Measurements from ENCODE around the gene USP28.

DNA sequence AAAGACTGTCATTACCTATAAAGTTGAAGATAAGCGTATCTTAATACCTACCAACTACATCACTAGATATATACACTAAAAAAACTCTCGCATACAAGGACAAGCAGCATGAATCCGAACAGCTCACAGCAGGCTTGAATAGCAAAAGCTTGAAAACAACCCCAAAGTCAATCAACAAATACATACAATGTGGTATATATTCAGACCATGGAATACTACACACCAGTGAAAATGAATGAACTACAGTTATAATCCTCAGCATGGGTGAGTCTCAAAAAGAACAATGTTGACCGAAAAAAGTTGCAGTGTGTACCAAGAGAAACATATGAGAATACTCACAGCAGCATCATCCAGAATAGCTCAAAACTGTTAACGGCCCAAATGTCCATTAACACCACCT, 25.2 kb downstream of the USP28 start:
- TF ChIP-seq POLR2A (IDR thresholded peaks at IDR 0.05), result no peak
- TF ChIP-seq, protein P1, sequence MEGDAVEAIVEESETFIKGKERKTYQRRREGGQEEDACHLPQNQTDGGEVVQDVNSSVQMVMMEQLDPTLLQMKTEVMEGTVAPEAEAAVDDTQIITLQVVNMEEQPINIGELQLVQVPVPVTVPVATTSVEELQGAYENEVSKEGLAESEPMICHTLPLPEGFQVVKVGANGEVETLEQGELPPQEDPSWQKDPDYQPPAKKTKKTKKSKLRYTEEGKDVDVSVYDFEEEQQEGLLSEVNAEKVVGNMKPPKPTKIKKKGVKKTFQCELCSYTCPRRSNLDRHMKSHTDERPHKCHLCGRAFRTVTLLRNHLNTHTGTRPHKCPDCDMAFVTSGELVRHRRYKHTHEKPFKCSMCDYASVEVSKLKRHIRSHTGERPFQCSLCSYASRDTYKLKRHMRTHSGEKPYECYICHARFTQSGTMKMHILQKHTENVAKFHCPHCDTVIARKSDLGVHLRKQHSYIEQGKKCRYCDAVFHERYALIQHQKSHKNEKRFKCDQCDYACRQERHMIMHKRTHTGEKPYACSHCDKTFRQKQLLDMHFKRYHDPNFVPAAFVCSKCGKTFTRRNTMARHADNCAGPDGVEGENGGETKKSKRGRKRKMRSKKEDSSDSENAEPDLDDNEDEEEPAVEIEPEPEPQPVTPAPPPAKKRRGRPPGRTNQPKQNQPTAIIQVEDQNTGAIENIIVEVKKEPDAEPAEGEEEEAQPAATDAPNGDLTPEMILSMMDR (IDR thresholded peaks at IDR 0.05), result no peak
